Fibroblast of skin of right biceps (primary cell): Measurements from ENCODE around the gene FIGNL1.
"Not testable (repeated sequence)": the region's sequence is repeated elsewhere in the genome, so short reads cannot be mapped to it uniquely, and the experiment has no call there.

Source experiments
- DNase-seq: peaks from one replicate; pipeline ENCODE4 v3.0.0-alpha.2; 2013

Gene FIGNL1

DNA sequence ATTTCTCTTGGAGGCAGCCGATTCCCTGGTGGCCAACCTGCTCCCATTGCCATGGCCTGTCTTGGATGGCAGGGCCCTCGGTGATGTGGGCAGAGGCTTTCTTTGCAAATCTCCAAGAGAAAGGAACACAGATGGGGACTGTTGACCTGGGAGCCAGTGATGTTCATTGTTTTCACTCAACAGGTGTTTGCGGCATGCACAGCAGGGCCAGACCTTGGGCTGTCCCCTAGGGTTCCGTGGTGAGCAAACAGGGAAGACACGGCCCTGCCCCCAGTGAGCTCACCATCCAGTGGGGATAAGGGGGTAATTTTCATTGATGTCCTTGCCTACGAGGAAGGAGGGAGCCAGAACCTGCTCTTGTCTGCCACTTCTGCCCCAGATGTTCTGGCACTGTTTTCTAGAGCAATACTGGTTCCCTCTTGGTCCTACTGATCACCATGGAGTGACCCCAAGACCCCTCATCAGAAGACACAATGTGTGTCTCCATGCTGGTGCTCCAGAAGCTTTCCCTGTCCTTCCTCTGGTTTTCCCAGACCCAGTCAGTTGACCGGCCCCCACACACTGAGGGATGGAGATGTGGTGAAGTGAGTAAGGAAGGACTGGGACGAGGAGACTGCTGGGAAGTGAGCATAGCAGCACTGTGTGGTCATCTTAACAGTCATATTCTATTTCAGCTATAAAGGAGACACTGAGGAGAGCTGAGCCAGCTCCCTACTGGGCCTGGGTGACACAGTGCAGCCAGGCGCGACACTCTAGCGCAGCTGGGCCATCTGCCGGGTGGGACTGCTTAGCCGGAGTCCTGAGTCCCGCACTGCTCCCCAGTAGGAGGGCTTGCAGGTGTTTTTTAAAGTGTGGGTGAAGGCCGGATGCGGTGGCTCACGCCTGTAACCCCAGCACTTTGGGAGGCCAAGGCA lies 20.4 kb upstream of the FIGNL1 start:
- DNase-seq: no peak

DNA sequence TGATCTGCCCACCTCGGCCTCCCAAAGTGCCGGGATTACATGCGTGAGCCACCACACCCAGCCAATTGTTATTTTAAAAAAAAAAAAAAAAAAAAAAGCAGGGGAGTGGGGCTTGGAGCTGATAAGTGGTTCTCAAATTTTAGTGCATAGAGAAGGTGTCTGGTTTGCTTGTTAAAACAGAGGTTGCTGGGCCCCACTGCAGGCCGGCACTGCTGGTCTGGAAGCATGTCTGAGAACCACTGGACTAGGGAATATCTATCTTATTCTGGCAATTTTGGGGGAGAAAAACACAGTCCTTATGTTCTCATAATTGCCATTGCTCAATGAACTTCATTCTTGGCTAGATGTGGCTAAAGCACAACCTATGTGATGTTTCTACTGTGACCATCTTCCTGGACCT lies 19.0 kb upstream of the FIGNL1 start:
- DNase-seq: no peak

DNA sequence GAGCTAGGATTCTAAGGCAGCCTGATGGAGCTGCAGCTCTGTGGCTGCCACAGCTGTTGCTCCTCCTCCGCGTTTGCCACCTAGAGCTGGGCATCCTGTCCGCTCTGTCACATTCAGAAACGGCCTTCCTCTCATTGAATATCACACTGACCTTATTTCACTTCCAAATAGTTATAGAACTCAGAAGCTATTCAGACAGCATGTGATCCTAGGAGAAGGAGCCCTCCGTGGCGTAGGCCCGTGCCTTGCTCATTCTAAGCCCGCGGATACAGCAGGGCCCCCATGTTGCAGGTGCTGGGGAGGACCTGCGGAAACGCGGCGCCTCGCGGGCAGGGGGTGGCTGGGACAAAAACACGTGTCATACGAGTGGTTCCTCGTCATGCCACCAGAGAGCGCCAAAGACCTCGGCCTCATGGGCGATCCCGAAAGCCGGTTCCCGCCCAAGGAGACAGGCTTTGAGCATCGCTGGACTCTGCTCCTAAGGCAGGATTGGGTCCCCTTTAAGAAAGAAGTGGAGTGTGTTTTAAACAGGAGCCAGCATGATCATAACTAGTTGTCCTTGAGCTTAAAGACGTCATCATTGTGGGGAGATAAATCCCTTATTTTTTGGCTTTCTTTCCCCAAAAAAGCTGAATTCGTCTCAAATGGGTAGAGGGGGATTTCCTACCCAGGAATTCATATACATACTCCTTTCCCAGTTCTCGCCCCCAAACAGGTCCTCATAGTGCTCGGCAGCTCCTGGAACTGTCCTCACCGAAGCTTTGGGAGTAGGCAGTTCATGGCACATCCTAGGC lies 17.9 kb upstream of the FIGNL1 start:
- DNase-seq: peak; percentile 60

DNA sequence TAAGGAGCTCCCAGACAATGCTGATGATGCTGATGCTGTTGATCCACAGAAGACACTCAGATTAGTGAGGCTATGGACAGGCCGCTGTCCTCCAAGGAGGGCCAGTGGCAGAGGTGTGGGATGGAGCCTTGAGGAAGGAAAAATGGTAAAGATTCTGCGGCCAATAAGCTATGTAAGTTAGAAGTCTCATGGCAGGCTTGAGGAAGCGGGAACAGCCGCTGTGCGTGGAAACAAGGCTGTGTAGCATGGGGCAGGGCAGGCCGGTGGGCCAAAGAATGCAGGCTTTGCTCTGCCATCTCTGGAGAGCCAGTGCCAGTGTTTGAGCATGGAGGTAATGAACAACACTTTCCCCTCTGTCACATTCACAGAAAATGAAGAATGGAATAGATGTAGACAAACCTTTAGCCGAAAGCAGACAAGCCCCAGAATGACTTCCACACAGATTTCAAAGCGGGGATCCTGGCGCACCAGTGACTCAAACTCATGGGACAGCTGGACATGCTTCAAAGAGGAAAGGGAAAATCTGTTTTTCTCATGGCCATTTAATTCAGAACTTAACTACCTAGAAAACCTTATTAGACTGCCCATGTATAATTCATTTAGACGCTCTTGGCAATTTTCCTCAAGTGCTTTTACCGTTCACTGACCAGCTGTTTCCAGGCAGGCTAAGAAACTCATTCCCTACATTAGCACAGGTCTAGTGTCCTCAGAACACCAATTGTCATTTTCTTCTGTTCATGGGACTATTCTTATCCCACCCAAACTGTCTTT lies 16.9 kb upstream of the FIGNL1 start:
- no peak for DNase-seq

DNA sequence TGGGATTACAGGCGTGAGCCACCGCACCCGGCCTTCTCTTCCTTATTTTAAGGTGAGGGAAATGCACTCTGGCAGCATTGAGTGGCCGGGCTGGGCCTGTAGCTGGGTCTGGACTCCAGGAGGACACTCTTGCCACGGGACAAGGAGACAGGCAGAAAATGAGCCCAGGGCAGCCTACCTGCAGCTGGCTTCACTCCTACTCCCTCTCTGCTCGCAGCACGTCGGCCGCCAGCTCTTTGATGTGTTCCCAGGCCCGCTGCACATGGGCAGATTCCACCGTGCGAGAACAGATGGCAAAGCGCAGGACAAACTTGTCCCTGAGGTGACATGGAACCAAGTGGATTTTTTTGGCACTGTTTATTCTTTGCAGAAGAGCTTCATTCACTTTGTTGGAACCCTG lies 12.9 kb upstream of the FIGNL1 start:
- no peak for DNase-seq

DNA sequence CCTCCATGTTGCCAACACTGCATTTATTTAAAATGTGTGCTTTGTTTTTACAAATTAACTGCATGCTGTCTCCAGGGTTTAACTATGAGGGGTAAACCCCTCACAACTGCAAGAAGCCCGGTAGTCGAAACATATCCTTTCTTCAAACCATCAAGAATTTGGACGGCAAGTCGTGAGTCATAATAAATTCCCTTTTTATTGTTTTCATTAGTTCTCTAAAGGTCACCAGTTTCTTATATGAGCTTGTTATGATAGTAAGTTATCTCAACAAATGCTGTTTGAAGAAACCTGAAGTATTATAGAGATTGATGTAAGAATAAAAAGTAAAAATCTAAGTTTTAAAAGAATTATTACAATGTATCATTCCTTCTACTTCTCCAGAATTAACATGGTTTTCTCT lies 12.2 kb upstream of the FIGNL1 start:
- DNase-seq: no peak

DNA sequence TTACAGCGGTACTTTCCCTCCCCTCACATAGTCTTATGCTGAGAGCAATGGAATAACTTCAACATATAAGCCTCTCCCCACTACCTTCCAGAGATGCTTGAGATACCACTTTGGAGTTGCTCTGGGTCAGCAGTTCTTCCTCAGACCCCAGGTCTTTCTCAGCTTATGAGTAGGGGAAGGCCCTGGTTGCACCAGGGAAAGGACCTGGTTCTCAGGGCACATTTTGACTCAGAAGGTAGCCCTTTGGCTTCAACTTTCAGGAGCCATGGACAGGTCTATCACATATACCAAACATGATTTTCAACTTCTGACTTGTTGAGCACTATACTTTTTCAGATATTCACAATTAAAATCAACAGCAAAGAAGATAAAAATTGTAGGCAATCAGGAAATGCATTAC lies 11.5 kb upstream of the FIGNL1 start:
- DNase-seq: no peak

DNA sequence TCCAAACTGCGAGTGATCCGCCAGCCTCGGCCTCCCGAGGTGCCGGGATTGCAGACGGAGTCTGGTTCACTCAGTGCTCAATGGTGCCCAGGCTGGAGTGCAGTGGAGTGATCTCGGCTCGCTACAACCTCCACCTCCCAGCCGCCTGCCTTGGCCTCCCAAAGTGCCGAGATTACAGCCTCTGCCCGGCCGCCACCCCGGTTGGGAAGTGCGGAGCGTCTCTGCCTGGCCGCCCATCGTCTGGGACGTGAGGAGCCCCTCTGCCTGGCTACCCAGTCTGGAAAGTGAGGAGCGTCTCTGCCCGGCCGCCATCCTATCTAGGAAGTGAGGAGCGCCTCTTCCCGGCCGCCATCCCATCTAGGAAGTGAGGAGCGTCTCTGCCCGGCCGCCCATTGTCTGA lies 9.0 kb upstream of the FIGNL1 start:
- DNase-seq: not testable (repeated sequence)

DNA sequence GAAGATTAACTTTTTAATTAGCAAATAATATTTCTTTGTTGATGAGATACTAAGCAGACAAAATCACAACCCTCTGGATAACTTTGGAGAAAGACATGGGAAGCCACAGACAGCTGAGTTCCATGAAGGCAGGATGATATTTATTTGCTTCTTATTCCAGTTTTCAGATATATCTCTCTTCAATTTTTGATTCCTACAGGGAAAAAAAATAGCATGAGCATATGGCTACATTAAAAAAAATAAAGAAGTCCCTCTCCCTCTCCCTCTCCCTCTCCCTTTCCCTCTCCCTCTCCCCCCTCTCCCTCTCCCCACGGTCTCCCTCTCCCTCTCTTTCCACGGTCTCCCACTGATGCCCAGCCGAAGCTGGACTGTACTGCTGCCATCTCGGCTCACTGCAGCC lies 8.5 kb upstream of the FIGNL1 start:
- not testable (repeated sequence) for DNase-seq

DNA sequence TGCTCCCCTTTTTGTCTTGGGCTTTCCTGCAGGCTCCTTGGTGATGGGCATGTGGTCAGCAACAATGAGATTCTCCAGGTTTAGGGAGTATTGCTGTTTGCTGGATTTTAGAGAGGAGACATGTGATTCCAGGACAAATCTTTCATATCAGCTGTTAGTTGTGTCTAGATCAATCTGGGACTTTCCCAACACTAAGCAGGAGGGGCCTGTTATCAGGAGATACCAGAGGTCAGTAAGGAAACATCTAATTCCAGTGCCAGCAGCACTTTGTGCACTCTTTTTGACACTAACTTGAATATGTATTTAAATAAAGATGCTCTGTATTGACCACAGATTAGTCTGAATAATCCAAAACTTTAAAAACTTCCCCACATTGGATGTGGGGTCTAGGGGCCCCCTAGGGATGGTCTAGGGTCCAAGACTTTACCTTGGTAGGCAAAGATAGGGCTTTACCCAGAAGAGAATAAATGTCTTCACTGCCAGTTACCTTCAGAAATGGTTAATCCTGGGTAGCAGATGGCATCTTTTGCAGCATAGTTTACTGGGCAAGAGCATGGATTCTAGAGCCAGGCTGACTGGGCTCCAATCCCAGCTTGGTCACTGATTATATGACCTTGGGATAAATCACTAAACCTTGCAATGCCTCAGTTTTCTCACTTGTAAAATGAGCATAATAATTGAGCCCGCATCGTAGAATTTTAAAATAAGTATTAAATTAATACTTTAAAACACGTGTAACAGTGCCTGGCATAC lies 6.4 kb upstream of the FIGNL1 start:
- DNase-seq: no peak

DNA sequence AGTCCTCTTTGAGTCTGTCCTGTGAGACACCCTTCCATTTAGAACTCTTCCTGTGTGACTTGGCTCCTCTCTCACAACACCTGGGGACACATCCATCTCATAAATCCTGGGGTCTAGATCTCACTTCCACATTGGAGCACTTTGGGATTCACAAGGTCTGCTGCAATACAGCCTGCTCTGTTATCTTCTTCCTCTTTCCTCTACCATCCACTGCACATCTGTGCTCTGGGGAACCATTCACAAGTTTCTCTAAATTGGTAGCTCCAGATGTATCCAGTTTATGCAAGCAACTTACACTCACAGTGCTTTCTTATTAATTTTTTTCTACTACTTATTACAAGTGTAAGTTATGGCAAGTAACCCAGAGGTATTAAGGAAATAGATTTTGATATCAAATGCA lies 5.5 kb upstream of the FIGNL1 start:
- no peak for DNase-seq

DNA sequence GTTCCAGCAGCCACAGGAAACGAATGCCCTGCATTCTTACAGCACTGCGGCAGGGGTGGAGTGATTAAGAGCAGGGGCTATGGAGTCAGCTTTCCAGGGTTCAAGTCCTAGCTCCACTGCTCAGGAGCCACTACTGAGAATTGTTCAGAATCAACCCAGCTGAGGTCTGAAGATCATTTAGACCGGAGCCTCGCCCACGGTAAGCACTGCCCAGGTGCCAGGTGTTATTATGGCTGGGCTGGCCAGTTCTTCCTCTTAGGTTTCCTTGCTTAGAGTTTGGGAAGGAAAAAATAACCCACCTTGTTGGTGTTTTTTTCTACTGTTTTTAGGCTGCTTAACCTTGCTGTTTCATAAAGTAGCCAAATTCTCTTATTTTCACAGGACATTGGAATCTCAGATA lies 4.8 kb upstream of the FIGNL1 start:
- DNase-seq: no peak

DNA sequence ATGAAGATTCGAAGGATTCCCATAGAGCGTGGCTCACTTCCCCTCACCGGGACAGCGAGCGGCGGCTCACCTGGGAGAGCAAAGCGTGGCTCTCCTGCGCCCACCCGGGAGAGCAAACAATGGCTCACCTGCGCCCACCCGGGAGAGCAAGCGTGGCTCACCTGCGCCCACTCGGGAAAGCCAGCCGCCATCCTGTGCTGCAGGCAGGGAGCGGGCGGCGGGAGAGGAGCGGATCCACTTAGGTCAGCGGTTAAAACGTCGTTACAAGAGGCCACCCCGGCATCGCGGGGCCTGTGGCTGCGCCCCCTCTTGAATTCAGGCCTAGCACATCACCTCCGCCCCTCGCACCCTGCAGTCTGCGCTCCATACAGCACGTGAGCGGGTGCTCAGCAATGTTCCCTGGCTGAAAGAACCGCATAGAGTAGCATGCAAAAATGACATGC lies 461 bp upstream of the FIGNL1 start:
- DNase-seq: peak; percentile 3

DNA sequence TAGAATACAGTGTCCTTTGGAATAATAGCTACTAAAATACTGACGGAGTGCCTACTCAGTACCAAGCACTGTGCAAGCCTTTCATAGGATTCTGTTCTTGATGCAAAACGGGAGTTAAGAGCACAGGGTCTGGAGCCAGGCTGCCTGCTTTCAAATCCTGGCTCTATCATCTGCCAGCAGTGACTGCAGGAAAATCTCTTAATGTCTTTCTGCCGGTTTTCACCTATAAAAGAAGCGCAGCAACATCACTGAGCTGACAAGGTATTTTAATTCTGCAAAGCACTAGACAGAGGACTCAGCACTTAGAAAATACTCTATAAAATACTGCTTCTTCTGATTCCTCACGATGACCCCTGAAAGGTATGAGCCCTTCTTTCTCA lies 659 bp downstream of the FIGNL1 start:
- no peak for DNase-seq

DNA sequence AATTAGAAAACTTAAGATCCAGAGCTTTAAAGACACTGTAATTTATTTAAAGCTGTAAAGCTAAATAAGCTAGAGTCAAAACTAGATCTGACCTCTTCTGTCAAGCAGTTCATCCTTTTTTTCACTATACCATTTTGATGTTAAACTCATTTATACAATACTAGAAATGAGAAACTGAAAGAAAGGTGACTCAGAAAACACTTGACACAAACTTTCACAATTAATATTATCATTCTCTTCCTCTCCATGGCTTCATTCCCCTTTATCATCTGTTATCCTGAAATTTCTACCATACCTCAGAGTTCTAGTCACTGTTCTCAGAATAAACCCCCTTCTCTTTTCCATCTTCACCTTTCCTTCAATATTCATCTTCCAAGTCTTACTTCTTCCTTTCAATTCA lies 1.3 kb downstream of the FIGNL1 start:
- no peak for DNase-seq

DNA sequence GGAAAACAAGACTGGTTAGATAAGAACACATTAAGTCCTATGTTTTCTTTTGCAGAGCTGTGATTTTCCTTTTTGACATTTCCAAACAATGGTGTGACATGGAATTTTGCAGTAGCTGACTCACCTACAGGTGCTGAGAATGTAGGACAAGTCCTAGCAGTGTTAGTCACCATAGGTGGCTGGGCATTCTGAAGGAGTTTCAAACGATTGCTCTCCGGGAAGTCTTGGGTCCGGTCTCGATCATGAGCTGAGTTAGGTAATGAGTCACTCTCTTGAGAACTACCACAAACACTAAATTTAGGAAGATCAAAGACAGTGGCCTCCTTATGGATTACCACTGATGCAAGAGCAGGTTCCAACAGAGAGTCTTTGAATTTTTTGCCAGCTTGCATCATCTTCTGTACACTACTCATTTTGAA lies 3.6 kb downstream of the FIGNL1 start:
- DNase-seq: peak; percentile 71

DNA sequence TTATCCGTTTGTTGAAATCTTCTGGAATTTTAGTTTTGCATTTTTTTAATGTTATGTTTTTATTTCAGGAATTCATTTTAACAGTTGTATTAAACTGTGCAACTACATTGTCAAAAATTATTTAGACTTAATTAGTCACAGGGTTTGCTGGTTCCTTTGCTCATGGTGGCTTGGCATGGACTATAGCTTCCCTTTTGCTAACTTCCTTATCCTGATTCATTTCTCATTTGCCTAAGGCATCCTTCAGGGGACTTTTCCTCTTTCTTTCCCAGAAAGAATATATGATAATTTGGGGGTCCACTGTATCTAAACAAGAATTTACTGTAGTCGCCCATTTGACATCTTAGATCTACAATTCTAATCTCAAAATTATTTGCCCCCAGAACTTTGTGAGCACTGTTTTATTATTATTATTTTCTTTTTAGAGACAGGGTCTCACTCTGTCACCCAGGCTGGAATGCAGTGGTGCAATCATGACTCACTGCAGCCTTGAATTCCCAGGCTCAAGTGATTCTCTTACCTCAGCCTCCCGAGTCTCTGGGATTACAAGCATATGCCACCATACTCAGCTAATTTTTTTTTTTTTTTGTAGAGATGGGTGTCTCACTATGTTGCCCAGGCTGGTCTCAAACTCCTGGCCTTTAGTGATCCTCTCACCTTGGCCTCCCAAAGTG lies 13.9 kb downstream of the FIGNL1 start:
- peak; percentile 81 for DNase-seq

DNA sequence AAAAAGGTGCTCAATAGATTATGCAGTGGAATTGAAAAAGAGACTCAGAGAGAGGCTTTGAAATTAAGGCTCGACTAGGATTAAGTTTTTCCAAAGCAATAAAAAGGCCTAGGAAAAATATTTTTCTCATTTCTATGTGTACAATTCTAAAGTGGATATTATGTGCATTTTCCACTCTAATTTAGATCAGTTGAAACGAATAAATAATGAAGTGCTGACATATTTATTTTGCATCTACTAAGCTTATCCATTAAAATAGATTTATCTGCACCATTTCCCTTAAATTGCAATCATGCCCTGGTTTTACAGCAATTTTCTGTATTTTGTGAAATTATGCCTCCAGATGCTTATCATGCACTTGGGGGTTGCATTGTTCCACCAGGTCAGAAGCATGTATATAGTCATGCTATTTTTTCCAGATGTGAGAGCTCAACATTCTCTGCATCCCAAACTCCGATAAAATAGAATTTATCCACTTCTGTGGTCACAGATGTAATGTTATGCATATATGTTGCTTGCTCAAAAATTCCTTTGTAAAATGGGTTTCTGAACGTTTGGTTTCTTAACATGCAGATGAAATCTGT lies 18.3 kb downstream of the FIGNL1 start:
- no peak for DNase-seq

DNA sequence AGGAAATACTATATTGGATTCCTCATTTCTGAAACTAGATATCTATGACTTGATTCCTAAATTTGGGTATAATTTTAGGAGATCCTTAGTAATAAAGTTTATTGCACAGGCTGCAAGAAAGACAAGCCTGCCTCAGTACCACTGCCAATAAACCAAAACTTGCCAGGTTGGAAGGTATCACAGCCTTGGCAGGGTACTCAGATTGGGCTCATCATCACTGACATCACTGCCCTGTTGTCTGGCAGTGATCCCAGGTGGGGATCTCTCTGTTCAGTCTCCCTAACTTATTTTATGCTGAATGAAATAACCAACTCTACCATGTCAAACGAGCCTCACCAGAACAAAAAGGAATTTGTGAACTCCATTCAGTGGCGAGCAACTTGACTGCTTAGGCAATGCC lies 18.8 kb downstream of the FIGNL1 start:
- DNase-seq: no peak

DNA sequence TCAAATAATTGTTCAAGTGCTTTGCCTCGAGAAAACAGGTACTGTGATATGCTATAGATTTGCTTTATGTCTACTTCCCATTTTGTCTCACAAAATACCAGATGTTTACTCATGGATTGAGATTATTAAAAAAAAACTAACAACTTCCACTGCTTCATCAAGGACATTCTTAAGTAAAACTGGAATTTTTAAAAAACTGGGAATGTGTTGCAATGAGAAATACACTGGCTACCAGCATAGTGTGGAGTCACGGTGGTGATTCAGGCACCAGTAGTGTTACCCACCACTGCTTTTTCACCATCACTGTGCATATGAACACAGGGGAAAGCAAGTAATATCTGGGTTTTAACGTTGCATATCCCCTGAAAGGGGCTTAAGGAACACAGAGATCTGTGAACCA lies 21.2 kb downstream of the FIGNL1 start:
- DNase-seq: no peak

DNA sequence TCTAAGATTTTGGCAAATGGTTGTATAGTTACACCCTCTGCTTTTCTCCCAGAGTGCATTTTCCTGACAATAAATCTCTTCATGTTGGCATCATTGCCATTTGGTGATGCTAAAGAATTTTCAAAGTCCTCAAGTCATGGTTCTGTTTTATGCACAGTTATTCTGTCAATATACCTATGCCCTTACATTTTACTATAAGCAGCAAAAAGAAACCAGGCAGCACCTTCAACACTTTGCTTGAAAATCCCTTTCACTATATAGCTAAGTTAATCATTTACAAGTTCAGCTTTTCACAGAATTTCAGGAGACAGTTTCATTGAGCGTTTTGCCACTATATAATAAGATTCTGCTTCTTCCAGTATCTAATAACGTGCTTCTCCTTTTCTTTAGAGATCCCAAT lies 22.6 kb downstream of the FIGNL1 start:
- no peak for DNase-seq
